Activated CD4-positive, CD25-positive, alpha-beta regulatory T cell treated with anti-CD3 and anti-CD28 coated beads, Interleukin-2, amount 50 U/mL, for 24 hours (primary cell): ENCODE results near the gene AKAP11.

Experiments
- ATAC-seq, 2 donors: fragments of 150-1000 bp; cut with Tn5 transposase; one replicate each; pipeline ENCODE4 v1.10.0; 2021; ENCODE audit warnings: mild to moderate bottlenecking in 1 of 2, moderate library complexity in 1 of 2

Gene AKAP11

DNA sequence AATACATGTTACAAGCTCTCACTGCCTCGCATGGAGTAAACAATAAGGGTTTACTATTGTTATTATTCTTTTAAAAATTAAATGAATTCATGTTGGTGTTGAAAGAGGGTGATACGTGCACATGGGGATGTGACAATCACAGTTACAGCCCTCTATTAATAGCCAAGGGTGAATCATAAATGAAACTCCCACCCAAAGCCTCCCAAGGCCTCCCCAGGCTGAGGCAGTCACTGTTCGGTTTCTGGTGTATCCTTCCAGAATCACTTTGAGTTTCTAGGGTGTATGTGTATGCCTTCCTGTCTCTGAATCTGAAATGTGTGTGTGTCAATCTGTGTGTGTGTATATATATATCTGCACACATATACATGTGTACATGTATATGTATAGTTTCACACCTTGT, 73.4 kb downstream of the AKAP11 start:
- peak; percentile 46 to 68 for ATAC-seq

GRCh38 chr13:42348576-42348975, 76.6 kb downstream of the AKAP11 start:
- no peak for ATAC-seq

DNA sequence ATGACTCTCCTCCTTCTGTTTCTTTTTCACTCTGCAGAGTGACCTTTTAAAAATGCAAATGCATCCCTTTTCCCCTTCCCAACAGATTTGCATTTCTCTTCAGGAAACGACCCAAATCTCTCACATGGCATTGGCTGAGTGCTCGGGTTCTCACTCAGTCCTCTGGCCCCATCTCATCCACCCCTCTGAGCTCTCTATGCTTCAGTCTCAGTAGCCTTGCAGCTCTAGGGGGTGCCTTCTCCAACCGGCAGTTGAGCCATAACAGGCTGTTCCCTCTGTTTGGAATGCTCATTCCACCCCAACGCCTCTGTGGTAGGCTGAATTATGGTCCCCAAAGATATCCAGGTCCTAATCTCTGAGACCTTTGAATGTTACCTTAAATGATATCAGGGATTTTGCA, 78.2 kb downstream of the AKAP11 start:
- ATAC-seq, result no peak

GRCh38 chr13:42354241-42355091, 82.5 kb downstream of the AKAP11 start:
- ATAC-seq, result peak; percentile 71 to 78

- peak; percentile 54 to 59 for ATAC-seq
Observed at GRCh38 chr13:42355092-42355485, 83.1 kb downstream of the AKAP11 start.

DNA sequence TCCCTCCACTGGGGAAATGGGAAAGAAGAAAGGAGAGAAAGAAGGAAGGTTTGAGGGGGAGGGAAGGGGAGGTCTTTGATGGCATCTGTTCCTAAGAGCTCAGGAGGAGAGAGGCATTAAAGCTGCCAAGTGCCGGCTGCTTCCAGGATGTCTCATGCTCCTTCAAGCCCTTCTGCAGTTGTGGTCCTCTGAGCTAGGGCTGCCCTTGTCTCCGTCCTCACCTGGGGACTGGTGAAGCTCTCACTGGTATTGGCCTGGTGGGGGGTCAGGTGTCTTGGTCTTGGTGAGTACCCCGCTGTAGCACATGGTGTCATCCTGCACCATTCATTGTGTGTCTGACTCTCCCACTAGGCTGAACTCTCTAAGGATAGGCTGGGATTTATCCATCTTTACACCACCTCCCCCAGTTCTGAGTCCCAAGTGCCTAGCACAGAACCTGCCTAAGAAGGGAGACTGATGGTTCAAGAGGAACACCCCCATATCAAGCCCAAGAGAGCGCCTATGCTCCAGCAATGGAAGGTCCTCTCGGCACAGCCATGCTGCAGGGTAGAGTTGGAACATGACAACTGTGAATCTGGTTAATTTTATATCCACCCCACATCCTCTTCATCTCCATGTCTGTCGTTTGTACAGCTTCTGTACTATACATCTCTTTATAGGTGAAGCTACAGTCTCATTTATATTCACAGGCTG, 83.7 kb downstream of the AKAP11 start:
- ATAC-seq, result no peak

DNA sequence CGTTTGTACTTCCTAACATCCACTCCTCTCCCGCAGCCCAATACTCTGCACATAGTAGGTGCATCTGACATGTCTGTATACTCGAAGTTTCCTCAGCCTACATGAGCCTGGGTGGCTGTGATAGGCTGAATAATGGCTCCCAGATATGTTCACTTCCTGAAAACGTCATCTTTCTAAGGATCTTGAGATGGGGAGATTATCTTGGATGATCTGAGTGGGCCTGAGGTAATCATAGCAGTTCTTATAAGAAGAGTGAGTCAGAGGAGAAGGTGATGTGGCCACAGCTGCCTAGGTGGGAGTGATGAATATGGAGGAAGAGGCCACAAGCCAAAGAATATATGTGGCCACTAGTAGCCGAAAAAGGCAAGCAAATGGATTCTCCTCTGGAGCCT, 84.2 kb downstream of the AKAP11 start:
- peak; percentile 15 to 29 for ATAC-seq

- no peak for ATAC-seq
Observed at GRCh38 chr13:42360046-42360574, 88.2 kb downstream of the AKAP11 start.

- no peak for ATAC-seq
Observed at GRCh38 chr13:42361701-42362100, 89.7 kb downstream of the AKAP11 start.

DNA sequence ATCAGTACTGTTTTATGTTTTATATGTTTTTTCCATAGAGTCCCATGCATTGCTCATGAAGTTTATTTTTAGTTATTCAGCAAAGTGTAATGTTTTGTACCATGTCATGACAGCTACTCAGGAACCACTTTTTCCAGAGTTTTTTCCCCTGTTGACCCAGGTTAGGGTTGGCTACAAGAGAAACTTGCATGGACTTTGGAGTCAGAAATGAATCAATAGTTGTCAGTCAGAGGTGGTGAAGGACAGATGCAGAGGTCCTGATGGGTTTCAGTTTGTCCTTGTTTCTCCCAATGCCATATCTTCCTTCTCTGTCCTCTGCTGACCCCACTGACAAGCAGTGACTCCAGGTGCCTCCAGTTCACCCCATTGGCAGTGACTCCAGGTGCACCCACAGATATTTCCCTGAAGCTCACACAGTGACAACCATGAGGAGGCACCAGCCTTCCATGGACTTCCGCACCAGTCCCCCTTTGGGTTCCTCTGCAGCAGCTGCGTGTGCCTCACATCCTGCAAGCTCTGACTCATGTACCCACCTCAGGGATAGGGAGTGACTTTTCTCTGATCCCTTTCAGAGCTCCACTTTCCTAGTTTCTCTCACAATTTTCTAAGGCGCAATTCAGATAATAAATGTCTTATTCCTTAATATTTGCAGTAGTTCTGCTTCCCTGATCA, 92.1 kb downstream of the AKAP11 start:
- no peak for ATAC-seq

- ATAC-seq, result no peak
Observed at GRCh38 chr13:42364613-42365000, 92.7 kb downstream of the AKAP11 start.

DNA sequence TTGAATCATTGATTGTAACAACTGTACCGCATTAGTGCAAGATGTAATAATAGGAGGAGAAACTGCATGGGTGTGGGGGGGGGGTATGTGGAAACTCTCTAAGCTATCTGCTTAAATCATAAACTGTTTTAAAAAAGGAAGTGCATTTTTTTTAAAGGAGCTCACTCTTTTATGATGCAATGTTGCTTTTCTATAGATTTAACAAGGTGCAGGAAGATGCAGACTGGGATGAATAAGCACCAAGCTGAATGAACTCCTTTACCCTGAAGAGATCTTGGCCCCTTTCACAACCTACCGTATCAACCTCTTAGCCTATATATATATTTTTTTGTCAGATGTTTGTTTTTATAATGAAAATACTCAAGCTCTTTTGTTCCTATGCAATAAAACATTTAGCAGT, 95.9 kb downstream of the AKAP11 start:
- no peak for ATAC-seq

GRCh38 chr13:42369071-42369797, 97.3 kb downstream of the AKAP11 start:
- ATAC-seq, result peak; percentile 86 to 93

DNA sequence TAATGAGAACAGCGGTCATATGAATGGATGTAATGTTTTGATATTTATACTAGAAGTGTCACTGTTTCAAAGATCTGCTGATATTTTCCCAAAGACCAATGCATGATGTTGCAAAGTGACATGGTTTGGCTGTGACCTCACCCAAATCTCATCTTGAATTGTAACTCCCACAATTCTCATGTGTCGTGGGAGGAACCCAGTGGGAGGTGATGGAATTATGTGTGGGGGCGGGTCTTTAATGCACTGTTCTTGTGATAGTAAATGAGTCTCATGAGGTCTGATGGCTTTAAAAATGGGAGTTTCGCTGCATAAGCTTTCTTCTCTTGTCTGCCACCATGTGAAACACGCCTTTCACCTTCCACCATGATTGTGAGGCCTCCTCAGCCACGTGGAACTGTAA, 98.3 kb downstream of the AKAP11 start:
- ATAC-seq, result no peak
